ENCODE measurements around the gene FBXL16. TPM values are rescaled to one million over a fixed set of nuclear protein-coding genes. Genes with fewer than 3 reads are reported as not detected.
"Not testable (repeated sequence)": the region's sequence is repeated elsewhere in the genome, so short reads cannot be mapped to it uniquely, and the experiment has no call there.

The FBXL16 gene
- total RNA-seq, 4 donors from 2014 or later = 0.21 to 0.37 TPM; not detected in 2

- DNase-seq = no peak
- Histone ChIP-seq H3K27me3 (peaks cover 17 to 24% of the 10 kb centered on the region in 2 donors), H3K36me3 (no peaks in the 10 kb centered on the region), H3K4me3 (no peak overlapping the region), H3K4me1 (peaks cover 7 to 26% of the 10 kb centered on the region in 2 donors), H3K27ac (no peak overlapping the region), H3K9me3 (no peaks in the 10 kb centered on the region)
- TF ChIP-seq POLR2A (IDR thresholded peaks at IDR 0.05) (no peak), CTCF (IDR thresholded peaks at IDR 0.05) (no peak)
- intact Hi-C loops (cut with DNase I; ENCODE audit: low total_unique reads) = no loop called here
These were observed 13.1 kb downstream of the FBXL16 start for GRCh38 chr16:692356-693108.

GRCh38 chr16:691242-691641 is 14.4 kb downstream of the FBXL16 start:
- H3K27ac ChIP-seq; DNase-seq; H3K9me3 ChIP-seq; H3K36me3 ChIP-seq; H3K4me3 ChIP-seq; intact Hi-C loops (cut with DNase I; ENCODE audit: low total_unique reads): not testable (repeated sequence)
- Histone ChIP-seq H3K27me3 (peaks cover 17 to 22% of the 10 kb centered on the region in 2 donors), H3K4me1 (peaks cover 7 to 26% of the 10 kb centered on the region in 2 donors)

GRCh38 chr16:689175-689897 is 16.3 kb downstream of the FBXL16 start:
- Histone ChIP-seq H3K9me3 (no peaks in the 10 kb centered on the region), H3K4me3 (peak overlapping the region; percentile 84 to 89), H3K27me3 (peaks cover 3 to 7% of the 10 kb centered on the region in 2 donors), H3K36me3 (no peaks in the 10 kb centered on the region), H3K27ac (peak overlapping the region; percentile 74 to 87), H3K4me1 (peaks cover 7 to 27% of the 10 kb centered on the region in 2 donors)
- intact Hi-C loops (cut with DNase I; ENCODE audit: low total_unique reads) = no loop called here
- TF ChIP-seq POLR2A (IDR thresholded peaks at IDR 0.05) = no peak
- TF ChIP-seq CTCF (IDR thresholded peaks at IDR 0.05) = no peak
- DNase-seq = no peak

GRCh38 chr16:687499-687898 is 18.1 kb downstream of the FBXL16 start:
- Histone ChIP-seq H3K4me1 (peaks cover 7 to 30% of the 10 kb centered on the region in 2 donors), H3K9me3 (no peaks in the 10 kb centered on the region), H3K27me3 (no peaks in the 10 kb centered on the region), H3K36me3 (no peaks in the 10 kb centered on the region), H3K4me3 (no peak overlapping the region), H3K27ac (no peak overlapping the region)
- no peak for DNase-seq
- TF ChIP-seq POLR2A (IDR thresholded peaks at IDR 0.05) (no peak), CTCF (IDR thresholded peaks at IDR 0.05) (no peak)
- intact Hi-C loops (cut with DNase I; ENCODE audit: low total_unique reads) = no loop called here

GRCh38 chr16:686459-687260 is 18.9 kb downstream of the FBXL16 start:
- H3K36me3 ChIP-seq = no peaks in the 10 kb centered on the region
- no peak overlapping the region for H3K4me3 ChIP-seq
- TF ChIP-seq POLR2A (IDR thresholded peaks at IDR 0.05) (no peak), CTCF (IDR thresholded peaks at IDR 0.05) (no peak)
- no peak overlapping the region for H3K27ac ChIP-seq
- no peaks in the 10 kb centered on the region for H3K27me3 ChIP-seq
- H3K9me3 ChIP-seq = no peaks in the 10 kb centered on the region
- DNase-seq = no peak
- H3K4me1 ChIP-seq = peaks cover 7 to 35% of the 10 kb centered on the region in 2 donors
- intact Hi-C loops (cut with DNase I; ENCODE audit: low total_unique reads) = no loop called here
